Measurements from ENCODE around the gene WDR74. TPM values are rescaled to one million over a fixed set of nuclear protein-coding genes. Genes with fewer than 3 reads are reported as not detected.

WDR74 gene
- total RNA-seq, 1 experiment from 2014 or later: 115 TPM

GRCh38 chr11:62801071-62801470, 38.3 kb downstream of the WDR74 start:
- peaks cover 12% of the 10 kb centered on the region for H3K4me1 Mint-ChIP-seq (ENCODE audit: insufficient read depth, unreplicated experiment)
- ChIA-PET POLR2A (interaction anchor here (0.7 to 2.2 kb wide), 9 partner anchors 8 to 79 kb away, joined by 3 to 16 read pairs (median 3); partner anchors contain the start of genes TAF6L, TMEM179B and WDR74), CTCF (interaction anchor here (0.6 to 2.2 kb wide), 5 partner anchors 9 to 163 kb away, joined by 3 to 11 read pairs (median 4); partner anchors contain the start of gene TMEM223)
- H3K27me3 Mint-ChIP-seq (ENCODE audit: insufficient read depth, unreplicated experiment): no peaks in the 10 kb centered on the region
- no peak overlapping the region for H3K27ac Mint-ChIP-seq (ENCODE audit: low read depth, unreplicated experiment)
- DNase-seq (ENCODE audit: unreplicated experiment): no peak
- no TSS peak for BruUV-seq (replicated peaks)
- peaks cover 86% of the 10 kb centered on the region for H3K36me3 Mint-ChIP-seq (ENCODE audit: insufficient read depth, unreplicated experiment)
- intact Hi-C loops (cut with micrococcal nuclease): no loop called here
- H3K4me3 Mint-ChIP-seq (ENCODE audit: unreplicated experiment): no peak overlapping the region
- TF ChIP-seq, protein P1, sequence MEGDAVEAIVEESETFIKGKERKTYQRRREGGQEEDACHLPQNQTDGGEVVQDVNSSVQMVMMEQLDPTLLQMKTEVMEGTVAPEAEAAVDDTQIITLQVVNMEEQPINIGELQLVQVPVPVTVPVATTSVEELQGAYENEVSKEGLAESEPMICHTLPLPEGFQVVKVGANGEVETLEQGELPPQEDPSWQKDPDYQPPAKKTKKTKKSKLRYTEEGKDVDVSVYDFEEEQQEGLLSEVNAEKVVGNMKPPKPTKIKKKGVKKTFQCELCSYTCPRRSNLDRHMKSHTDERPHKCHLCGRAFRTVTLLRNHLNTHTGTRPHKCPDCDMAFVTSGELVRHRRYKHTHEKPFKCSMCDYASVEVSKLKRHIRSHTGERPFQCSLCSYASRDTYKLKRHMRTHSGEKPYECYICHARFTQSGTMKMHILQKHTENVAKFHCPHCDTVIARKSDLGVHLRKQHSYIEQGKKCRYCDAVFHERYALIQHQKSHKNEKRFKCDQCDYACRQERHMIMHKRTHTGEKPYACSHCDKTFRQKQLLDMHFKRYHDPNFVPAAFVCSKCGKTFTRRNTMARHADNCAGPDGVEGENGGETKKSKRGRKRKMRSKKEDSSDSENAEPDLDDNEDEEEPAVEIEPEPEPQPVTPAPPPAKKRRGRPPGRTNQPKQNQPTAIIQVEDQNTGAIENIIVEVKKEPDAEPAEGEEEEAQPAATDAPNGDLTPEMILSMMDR (IDR thresholded peaks at IDR 0.05; ENCODE audit: unreplicated experiment): no peak
- no peaks in the 10 kb centered on the region for H3K9me3 Mint-ChIP-seq (ENCODE audit: unreplicated experiment)

- BruUV-seq (replicated peaks): no TSS peak
- no peak overlapping the region for H3K4me3 Mint-ChIP-seq (ENCODE audit: unreplicated experiment)
- no peaks in the 10 kb centered on the region for H3K27me3 Mint-ChIP-seq (ENCODE audit: insufficient read depth, unreplicated experiment)
- no peak overlapping the region for H3K27ac Mint-ChIP-seq (ENCODE audit: low read depth, unreplicated experiment)
- H3K9me3 Mint-ChIP-seq (ENCODE audit: unreplicated experiment): no peaks in the 10 kb centered on the region
- ChIA-PET POLR2A (no interaction called here), CTCF (interaction anchor here (2.2 kb wide), 1 partner anchor 13 kb away, joined by 11 read pairs; no protein-coding TSS in a partner anchor)
- H3K36me3 Mint-ChIP-seq (ENCODE audit: insufficient read depth, unreplicated experiment): peaks cover 89% of the 10 kb centered on the region
- intact Hi-C loops (cut with micrococcal nuclease): no loop called here
- peaks cover 8% of the 10 kb centered on the region for H3K4me1 Mint-ChIP-seq (ENCODE audit: insufficient read depth, unreplicated experiment)
- DNase-seq (ENCODE audit: unreplicated experiment): no peak
- TF ChIP-seq, protein P1 (IDR thresholded peaks at IDR 0.05; ENCODE audit: unreplicated experiment): no peak
Observed at GRCh38 chr11:62799486-62799885, 39.9 kb downstream of the WDR74 start.

- intact Hi-C loops (cut with micrococcal nuclease): no loop called here
- no peaks in the 10 kb centered on the region for H3K9me3 Mint-ChIP-seq (ENCODE audit: unreplicated experiment)
- peaks cover 93% of the 10 kb centered on the region for H3K36me3 Mint-ChIP-seq (ENCODE audit: insufficient read depth, unreplicated experiment)
- no peak overlapping the region for H3K27ac Mint-ChIP-seq (ENCODE audit: low read depth, unreplicated experiment)
- DNase-seq (ENCODE audit: unreplicated experiment): no peak
- no peaks in the 10 kb centered on the region for H3K4me1 Mint-ChIP-seq (ENCODE audit: insufficient read depth, unreplicated experiment)
- POLR2A ChIA-PET: interaction anchor here (0.9 to 4.0 kb wide), 8 partner anchors 8 to 69 kb away, joined by 3 to 25 read pairs (median 6); partner anchors contain the start of genes HNRNPUL2, NXF1, TMEM179B and TTC9C
- no peaks in the 10 kb centered on the region for H3K27me3 Mint-ChIP-seq (ENCODE audit: insufficient read depth, unreplicated experiment)
- no peak overlapping the region for H3K4me3 Mint-ChIP-seq (ENCODE audit: unreplicated experiment)
- CTCF ChIA-PET: interaction anchor here (0.5 to 1.5 kb wide), 6 partner anchors 10 to 1202 kb away, joined by 3 to 4 read pairs (median 4); no protein-coding TSS in a partner anchor
- no TSS peak for BruUV-seq (replicated peaks)
- TF ChIP-seq, protein P1 (IDR thresholded peaks at IDR 0.05; ENCODE audit: unreplicated experiment): no peak
Observed at GRCh38 chr11:62796281-62796680, 43.1 kb downstream of the WDR74 start.

DNA sequence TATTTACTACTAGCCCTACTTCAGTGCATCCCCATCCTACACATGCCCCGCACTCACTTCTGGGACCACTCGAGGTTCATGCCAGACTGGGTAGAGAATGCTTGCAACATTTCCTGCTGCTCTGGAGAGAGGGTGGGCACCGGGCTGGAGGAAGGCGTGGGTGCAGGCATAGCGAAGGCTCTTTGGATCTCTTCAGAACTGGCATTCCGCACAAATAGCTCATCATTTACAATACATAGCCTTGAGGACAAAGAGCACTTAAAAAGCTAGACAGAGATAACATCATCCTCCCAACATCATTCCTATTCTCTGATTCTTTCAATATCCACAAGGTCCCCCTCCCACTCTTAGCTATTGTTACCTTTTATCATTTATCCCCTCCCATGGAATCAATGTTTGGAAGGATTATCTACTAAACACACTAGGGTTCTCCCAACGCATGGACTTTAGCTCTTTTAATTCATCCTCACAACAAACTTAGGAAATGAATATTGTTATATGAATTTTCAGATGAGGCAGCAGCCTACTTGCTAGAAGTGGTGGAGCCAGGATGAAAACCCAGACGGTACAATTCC, 45.1 kb downstream of the WDR74 start:
- H3K27me3 Mint-ChIP-seq (ENCODE audit: insufficient read depth, unreplicated experiment): no peaks in the 10 kb centered on the region
- no peaks in the 10 kb centered on the region for H3K9me3 Mint-ChIP-seq (ENCODE audit: unreplicated experiment)
- no peak for DNase-seq (ENCODE audit: unreplicated experiment)
- intact Hi-C loops (cut with micrococcal nuclease): no loop called here
- no peak overlapping the region for H3K4me3 Mint-ChIP-seq (ENCODE audit: unreplicated experiment)
- CTCF ChIA-PET: interaction anchor here (0.6 to 1.5 kb wide), 8 partner anchors 8 to 918 kb away, joined by 3 to 5 read pairs (median 4); no protein-coding TSS in a partner anchor
- H3K27ac Mint-ChIP-seq (ENCODE audit: low read depth, unreplicated experiment): no peak overlapping the region
- peaks cover 92% of the 10 kb centered on the region for H3K36me3 Mint-ChIP-seq (ENCODE audit: insufficient read depth, unreplicated experiment)
- peaks cover 9% of the 10 kb centered on the region for H3K4me1 Mint-ChIP-seq (ENCODE audit: insufficient read depth, unreplicated experiment)
- BruUV-seq (replicated peaks): no TSS peak
- TF ChIP-seq, protein P1 (IDR thresholded peaks at IDR 0.05; ENCODE audit: unreplicated experiment): no peak
- POLR2A ChIA-PET: interaction anchor here (0.7 to 4.0 kb wide), 9 partner anchors 9 to 88 kb away, joined by 4 to 25 read pairs (median 5); partner anchors contain the start of genes NXF1, STX5 and TEX54

Data from MCF 10A (cell line).